ENCODE measurements around the gene SELENOO.

DNA sequence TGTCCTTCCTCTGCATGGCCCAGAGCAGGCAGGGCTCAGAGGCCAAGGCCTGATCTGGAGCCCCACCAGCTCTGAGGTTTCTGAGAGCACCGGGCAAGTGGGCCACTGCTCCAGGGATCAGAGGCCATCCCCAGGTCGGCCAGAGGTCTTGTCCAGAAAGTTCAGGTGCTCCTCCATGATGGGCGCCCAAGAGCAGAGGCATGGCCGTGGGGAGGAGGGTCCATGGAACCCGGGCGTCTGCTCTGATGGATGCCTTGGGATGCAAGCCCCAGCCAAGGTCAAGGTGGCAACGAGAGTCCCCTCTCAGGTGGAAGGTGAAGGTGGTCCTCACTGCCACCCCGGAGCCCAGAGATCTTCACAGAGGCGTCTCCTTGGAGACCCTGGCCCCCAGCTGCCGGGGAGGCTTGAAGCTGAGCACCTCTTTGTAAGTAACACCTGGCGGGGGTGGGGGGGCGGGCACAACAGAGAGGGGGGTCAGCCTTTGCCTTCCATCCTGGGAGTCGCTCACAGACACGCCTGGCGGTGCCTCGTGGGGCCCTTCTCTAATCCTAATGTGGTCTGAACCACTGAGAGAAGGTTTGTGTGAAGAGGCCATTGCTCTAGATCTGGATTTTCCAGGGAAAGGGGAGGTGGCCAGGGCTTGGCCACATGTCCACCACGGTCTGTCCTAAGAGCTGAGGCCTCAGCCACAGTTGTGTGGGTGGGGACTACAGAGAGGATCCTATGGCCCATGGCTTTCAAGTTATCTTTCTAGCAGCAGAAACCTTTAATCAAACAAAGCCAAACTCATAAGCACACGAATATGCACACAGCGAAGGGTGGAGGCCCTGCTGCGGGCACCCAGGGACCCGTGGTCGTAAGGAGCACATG lies 52.5 kb downstream of the SELENOO start:
- TF ChIP-seq, protein P1, sequence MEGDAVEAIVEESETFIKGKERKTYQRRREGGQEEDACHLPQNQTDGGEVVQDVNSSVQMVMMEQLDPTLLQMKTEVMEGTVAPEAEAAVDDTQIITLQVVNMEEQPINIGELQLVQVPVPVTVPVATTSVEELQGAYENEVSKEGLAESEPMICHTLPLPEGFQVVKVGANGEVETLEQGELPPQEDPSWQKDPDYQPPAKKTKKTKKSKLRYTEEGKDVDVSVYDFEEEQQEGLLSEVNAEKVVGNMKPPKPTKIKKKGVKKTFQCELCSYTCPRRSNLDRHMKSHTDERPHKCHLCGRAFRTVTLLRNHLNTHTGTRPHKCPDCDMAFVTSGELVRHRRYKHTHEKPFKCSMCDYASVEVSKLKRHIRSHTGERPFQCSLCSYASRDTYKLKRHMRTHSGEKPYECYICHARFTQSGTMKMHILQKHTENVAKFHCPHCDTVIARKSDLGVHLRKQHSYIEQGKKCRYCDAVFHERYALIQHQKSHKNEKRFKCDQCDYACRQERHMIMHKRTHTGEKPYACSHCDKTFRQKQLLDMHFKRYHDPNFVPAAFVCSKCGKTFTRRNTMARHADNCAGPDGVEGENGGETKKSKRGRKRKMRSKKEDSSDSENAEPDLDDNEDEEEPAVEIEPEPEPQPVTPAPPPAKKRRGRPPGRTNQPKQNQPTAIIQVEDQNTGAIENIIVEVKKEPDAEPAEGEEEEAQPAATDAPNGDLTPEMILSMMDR (conservative IDR thresholded peaks at IDR 0.05), result no peak
- TF ChIP-seq EZH2 (IDR thresholded peaks at IDR 0.05; ENCODE audit: low read depth), result no peak

Data from PC-9 (cell line).